WTC11 (cell line): ENCODE measurements around the gene PCGF2. TPM values are rescaled to one million over a fixed set of nuclear protein-coding genes. Genes with fewer than 3 reads are reported as not detected.

ENCODE experiments used
- ATAC-seq: fragments of 200-7000 bp; cut with Tn5 transposase; 2 replicates; pipeline ENCODE4 v1.10.0; 2021; ENCODE audit warnings: mild to moderate bottlenecking, moderate library complexity
- CTCF ChIA-PET: fragments of 300-600 bp; sonication (Branson Sonifier 250); formaldehyde crosslinking; loops from one replicate; lab custom pipeline; 2021; ENCODE audit warnings: antibody characterized with exemption; lab: Charles Lee
- POLR2A ChIA-PET: fragments of 350-600 bp; sonication (Branson Sonifier 250); formaldehyde crosslinking; loops from one replicate; lab custom pipeline; 2021; ENCODE audit warnings: antibody characterized with exemption; lab: Charles Lee
- DNase-seq: peaks from one replicate; pipeline ENCODE4 v3.0.0; 2021; ENCODE audit warnings: low spot score
- H3K27ac Mint-ChIP-seq: 2 replicates; pipeline ENCODE4 v1.8.0; 2021; ENCODE audit warnings: mixed read lengths
- H3K27me3 Mint-ChIP-seq: 2 replicates; pipeline ENCODE4 v1.8.0; 2021; ENCODE audit warnings: low read depth, mild to moderate bottlenecking, moderate library complexity, mixed read lengths
- H3K36me3 Mint-ChIP-seq: 2 replicates; pipeline ENCODE4 v1.8.0; 2021; ENCODE audit warnings: mixed read lengths
- H3K4me1 Mint-ChIP-seq: 2 replicates; pipeline ENCODE4 v1.8.0; 2022; ENCODE audit warnings: mixed read lengths
- H3K4me3 Mint-ChIP-seq: 2 replicates; pipeline ENCODE4 v1.8.0; 2021; ENCODE audit warnings: mild to moderate bottlenecking, moderate library complexity, mixed read lengths
- H3K9me3 Mint-ChIP-seq: 2 replicates; pipeline ENCODE4 v1.8.0; 2021; ENCODE audit warnings: mixed read lengths
- AR ChIP-seq: fragments of 250-450 bp; sonication (Bioruptor Pico); IDR thresholded peaks from 2 replicates; pipeline ENCODE4 v1.9.0; 2021; ENCODE audit warnings: mild to moderate bottlenecking
- CDX4 ChIP-seq: fragments of 250-450 bp; sonication (Bioruptor Pico); IDR thresholded peaks from 2 replicates; pipeline ENCODE4 v1.9.0; 2021; ENCODE audit warnings: moderate library complexity, mild to moderate bottlenecking, inconsistent platforms, borderline replicate concordance
- ERG ChIP-seq: fragments of 250-450 bp; sonication (Bioruptor Pico); IDR thresholded peaks from 2 replicates; pipeline ENCODE4 v1.8.0; 2021; ENCODE audit warnings: mild to moderate bottlenecking
- FOXJ3 ChIP-seq: sonication (generic); formaldehyde crosslinking; IDR thresholded peaks from 2 replicates; pipeline ENCODE4 v1.9.0; 2021; ENCODE audit warnings: missing genetic modification reagents, mild to moderate bottlenecking, borderline replicate concordance
- GABPB1 ChIP-seq: sonication (generic); formaldehyde crosslinking; IDR thresholded peaks from 2 replicates; pipeline ENCODE4 v1.8.1; 2023; ENCODE audit warnings: mild to moderate bottlenecking, missing genetic modification reagents
- JAZF1 ChIP-seq: fragments of 250-450 bp; sonication (Bioruptor Pico); IDR thresholded peaks from 2 replicates; pipeline ENCODE4 v1.9.0; 2021; ENCODE audit warnings: moderate library complexity, mild to moderate bottlenecking, inconsistent platforms
- KAT7 ChIP-seq: sonication (generic); formaldehyde crosslinking; IDR thresholded peaks from 2 replicates; pipeline ENCODE4 v1.8.1; 2023; ENCODE audit warnings: missing genetic modification reagents, mild to moderate bottlenecking, borderline replicate concordance
- NFATC4 ChIP-seq: fragments of 250-450 bp; sonication (Bioruptor Pico); IDR thresholded peaks from 2 replicates; pipeline ENCODE4 v1.9.0; 2021; ENCODE audit warnings: mild to moderate bottlenecking
- NFE2L1 ChIP-seq: sonication (generic); formaldehyde crosslinking; IDR thresholded peaks from 2 replicates; pipeline ENCODE4 v1.8.1; 2023; ENCODE audit warnings: missing genetic modification reagents
- OVOL2 ChIP-seq: fragments of 250-450 bp; sonication (Bioruptor Pico); IDR thresholded peaks from 2 replicates; pipeline ENCODE4 v1.9.0; 2021; ENCODE audit warnings: mild to moderate bottlenecking, borderline replicate concordance
- SMAD4 ChIP-seq: sonication (generic); formaldehyde crosslinking; IDR thresholded peaks from 2 replicates; pipeline ENCODE4 v1.8.0; 2022; ENCODE audit warnings: mild to moderate bottlenecking, missing genetic modification reagents
- USF2 ChIP-seq: sonication (generic); formaldehyde crosslinking; IDR thresholded peaks from 2 replicates; pipeline ENCODE4 v1.8.1; 2023; ENCODE audit warnings: mild to moderate bottlenecking, missing genetic modification reagents, moderate library complexity
- ZMAT4 ChIP-seq: fragments of 250-450 bp; sonication (Bioruptor Pico); IDR thresholded peaks from 2 replicates; pipeline ENCODE4 v1.9.0; 2021; ENCODE audit warnings: mild to moderate bottlenecking
- ZNF138 ChIP-seq: sonication (generic); formaldehyde crosslinking; conservative IDR thresholded peaks from 2 replicates; pipeline ENCODE4 v1.8.1; 2022; ENCODE audit warnings: mild to moderate bottlenecking, moderate library complexity, missing genetic modification reagents
- ZNF317 ChIP-seq: sonication (generic); formaldehyde crosslinking; IDR thresholded peaks from 2 replicates; pipeline ENCODE4 v1.8.1; 2023; ENCODE audit warnings: low read depth, mild to moderate bottlenecking, moderate library complexity, missing genetic modification reagents, borderline replicate concordance
- ZNF396 ChIP-seq: fragments of 250-450 bp; sonication (Bioruptor Pico); IDR thresholded peaks from 2 replicates; pipeline ENCODE4 v1.8.0; 2021; ENCODE audit warnings: mild to moderate bottlenecking, moderate library complexity, borderline replicate concordance
- ZNF416 ChIP-seq: fragments of 250-450 bp; sonication (Bioruptor Pico); IDR thresholded peaks from 2 replicates; pipeline ENCODE4 v1.9.0; 2021; ENCODE audit warnings: mild to moderate bottlenecking, inconsistent platforms
- total RNA-seq: library from RNA; stranded (reverse); gene quantifications from 3 replicates; pipeline ENCODE4 v1.2.3, GENCODE V29; 2021
- TF ChIP-seq, protein P1 (sequence below): sonication (generic); formaldehyde crosslinking; conservative IDR thresholded peaks from 2 replicates; pipeline ENCODE4 v1.8.1; 2022; ENCODE audit warnings: mild to moderate bottlenecking, missing genetic modification reagents
- TF ChIP-seq, protein P2 (sequence below): sonication (generic); formaldehyde crosslinking; IDR thresholded peaks from 2 replicates; pipeline ENCODE4 v1.8.1; 2023; ENCODE audit warnings: mild to moderate bottlenecking, missing genetic modification reagents
- TF ChIP-seq, protein P3 (sequence below): sonication (generic); formaldehyde crosslinking; IDR thresholded peaks from 2 replicates; pipeline ENCODE4 v1.8.1; 2022; ENCODE audit warnings: low read depth, mild to moderate bottlenecking, moderate library complexity, missing genetic modification reagents, borderline replicate concordance
- TF ChIP-seq, protein P4 (sequence below): sonication (generic); formaldehyde crosslinking; IDR thresholded peaks from 2 replicates; pipeline ENCODE4 v1.8.1; 2023; ENCODE audit warnings: mild to moderate bottlenecking, missing genetic modification reagents

Gene PCGF2
- total RNA-seq, 1 experiment from 2014 or later: 104 TPM

GRCh38 chr17:38741921-38742410 lies 6.2 kb downstream of the PCGF2 start (continued):
- TF ChIP-seq NFATC4 (CRISPR knock-in tag) (no peak), KAT7 (CRISPR knock-in tag) (no peak), JAZF1 (CRISPR knock-in tag) (no peak), CDX4 (CRISPR knock-in tag) (no peak), SMAD4 (CRISPR knock-in tag) (no peak), ERG (CRISPR knock-in tag) (no peak), FOXJ3 (CRISPR knock-in tag) (no peak)

DNA sequence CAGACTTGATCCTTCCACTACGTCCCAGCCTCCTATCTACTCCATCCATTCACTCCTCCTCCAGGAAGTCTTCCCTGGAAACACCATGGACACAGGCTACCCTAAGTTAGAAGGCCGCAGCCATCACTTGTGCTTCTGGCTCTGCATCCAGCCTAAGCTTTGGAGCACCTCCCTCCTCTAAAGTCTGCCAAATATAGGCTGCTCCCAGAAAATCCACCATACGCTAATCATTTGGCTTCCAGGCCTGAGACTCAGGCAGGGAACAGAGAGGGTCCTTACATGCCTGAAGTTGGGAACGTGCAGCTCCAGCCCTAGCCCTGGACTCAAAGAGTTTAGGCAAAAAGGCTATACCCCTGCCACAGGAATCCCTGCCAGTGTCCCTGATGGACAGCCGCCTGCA lies 6.7 kb downstream of the PCGF2 start:
- no peak for ATAC-seq
- TF ChIP-seq USF2 (CRISPR knock-in tag) (no peak), ZNF416 (no peak), GABPB1 (no peak), ZNF138 (no peak), OVOL2 (CRISPR knock-in tag) (no peak), ZNF396 (no peak), NFE2L1 (CRISPR knock-in tag) (no peak), AR (CRISPR knock-in tag) (no peak), ZMAT4 (CRISPR knock-in tag) (no peak)
- no peak for DNase-seq
- Mint-ChIP-seq H3K4me1 (peaks cover 51% of the 10 kb centered on the region), H3K27me3 (no peaks in the 10 kb centered on the region), H3K27ac (peak overlapping the region; percentile 82; the same call in 1 of the 2 replicates), H3K36me3 (peaks cover 30% of the 10 kb centered on the region), H3K4me3 (no peak overlapping the region), H3K9me3 (no peaks in the 10 kb centered on the region)
- POLR2A ChIA-PET: no interaction called here
- CTCF ChIA-PET: interaction anchor here (0.6 kb wide), 1 partner anchor 78 kb away, joined by 8 read pairs; no protein-coding TSS in a partner anchor

DNA sequence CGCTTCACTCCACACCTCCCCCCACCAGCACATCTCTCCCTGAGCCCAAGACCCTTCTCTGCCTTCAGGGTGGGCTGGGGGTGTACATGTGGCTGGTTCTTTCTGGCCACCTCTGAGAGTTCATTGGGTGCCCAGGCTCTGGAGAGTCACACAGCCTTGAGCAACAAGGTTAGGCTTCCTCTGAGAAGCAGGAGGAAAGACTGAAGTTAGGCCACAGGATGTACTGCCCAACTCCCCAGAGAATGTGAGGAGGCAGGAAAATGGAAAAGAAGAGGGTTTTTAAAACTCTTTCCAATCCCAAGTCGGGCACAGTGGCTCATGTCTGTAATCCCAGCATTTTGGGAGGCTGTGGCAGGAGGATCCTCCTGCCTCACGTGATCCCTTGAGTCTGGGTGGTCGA lies 7.3 kb downstream of the PCGF2 start:
- CTCF ChIA-PET: no interaction called here
- Mint-ChIP-seq H3K9me3 (no peaks in the 10 kb centered on the region), H3K4me3 (no peak overlapping the region), H3K27ac (no peak overlapping the region; the same call in 1 of the 2 replicates), H3K4me1 (peaks cover 44% of the 10 kb centered on the region), H3K36me3 (peaks cover 30% of the 10 kb centered on the region), H3K27me3 (no peaks in the 10 kb centered on the region)
- POLR2A ChIA-PET: no interaction called here
- no peak for DNase-seq
- no peak for ATAC-seq
- TF ChIP-seq SMAD4 (CRISPR knock-in tag) (no peak), CDX4 (CRISPR knock-in tag) (no peak), ZNF317 (no peak), GABPB1 (no peak)
- TF ChIP-seq, protein P1, sequence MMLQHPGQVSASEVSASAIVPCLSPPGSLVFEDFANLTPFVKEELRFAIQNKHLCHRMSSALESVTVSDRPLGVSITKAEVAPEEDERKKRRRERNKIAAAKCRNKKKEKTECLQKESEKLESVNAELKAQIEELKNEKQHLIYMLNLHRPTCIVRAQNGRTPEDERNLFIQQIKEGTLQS: no peak
- TF ChIP-seq, protein P2, sequence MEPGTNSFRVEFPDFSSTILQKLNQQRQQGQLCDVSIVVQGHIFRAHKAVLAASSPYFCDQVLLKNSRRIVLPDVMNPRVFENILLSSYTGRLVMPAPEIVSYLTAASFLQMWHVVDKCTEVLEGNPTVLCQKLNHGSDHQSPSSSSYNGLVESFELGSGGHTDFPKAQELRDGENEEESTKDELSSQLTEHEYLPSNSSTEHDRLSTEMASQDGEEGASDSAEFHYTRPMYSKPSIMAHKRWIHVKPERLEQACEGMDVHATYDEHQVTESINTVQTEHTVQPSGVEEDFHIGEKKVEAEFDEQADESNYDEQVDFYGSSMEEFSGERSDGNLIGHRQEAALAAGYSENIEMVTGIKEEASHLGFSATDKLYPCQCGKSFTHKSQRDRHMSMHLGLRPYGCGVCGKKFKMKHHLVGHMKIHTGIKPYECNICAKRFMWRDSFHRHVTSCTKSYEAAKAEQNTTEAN (CRISPR knock-in tag): no peak
- TF ChIP-seq, protein P3, sequence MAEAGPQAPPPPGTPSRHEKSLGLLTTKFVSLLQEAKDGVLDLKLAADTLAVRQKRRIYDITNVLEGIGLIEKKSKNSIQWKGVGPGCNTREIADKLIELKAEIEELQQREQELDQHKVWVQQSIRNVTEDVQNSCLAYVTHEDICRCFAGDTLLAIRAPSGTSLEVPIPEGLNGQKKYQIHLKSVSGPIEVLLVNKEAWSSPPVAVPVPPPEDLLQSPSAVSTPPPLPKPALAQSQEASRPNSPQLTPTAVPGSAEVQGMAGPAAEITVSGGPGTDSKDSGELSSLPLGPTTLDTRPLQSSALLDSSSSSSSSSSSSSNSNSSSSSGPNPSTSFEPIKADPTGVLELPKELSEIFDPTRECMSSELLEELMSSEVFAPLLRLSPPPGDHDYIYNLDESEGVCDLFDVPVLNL (CRISPR knock-in tag): no peak
- TF ChIP-seq, protein P4, sequence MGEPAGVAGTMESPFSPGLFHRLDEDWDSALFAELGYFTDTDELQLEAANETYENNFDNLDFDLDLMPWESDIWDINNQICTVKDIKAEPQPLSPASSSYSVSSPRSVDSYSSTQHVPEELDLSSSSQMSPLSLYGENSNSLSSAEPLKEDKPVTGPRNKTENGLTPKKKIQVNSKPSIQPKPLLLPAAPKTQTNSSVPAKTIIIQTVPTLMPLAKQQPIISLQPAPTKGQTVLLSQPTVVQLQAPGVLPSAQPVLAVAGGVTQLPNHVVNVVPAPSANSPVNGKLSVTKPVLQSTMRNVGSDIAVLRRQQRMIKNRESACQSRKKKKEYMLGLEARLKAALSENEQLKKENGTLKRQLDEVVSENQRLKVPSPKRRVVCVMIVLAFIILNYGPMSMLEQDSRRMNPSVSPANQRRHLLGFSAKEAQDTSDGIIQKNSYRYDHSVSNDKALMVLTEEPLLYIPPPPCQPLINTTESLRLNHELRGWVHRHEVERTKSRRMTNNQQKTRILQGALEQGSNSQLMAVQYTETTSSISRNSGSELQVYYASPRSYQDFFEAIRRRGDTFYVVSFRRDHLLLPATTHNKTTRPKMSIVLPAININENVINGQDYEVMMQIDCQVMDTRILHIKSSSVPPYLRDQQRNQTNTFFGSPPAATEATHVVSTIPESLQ (CRISPR knock-in tag): no peak
